ENCODE results near the gene DDB1.

DNA sequence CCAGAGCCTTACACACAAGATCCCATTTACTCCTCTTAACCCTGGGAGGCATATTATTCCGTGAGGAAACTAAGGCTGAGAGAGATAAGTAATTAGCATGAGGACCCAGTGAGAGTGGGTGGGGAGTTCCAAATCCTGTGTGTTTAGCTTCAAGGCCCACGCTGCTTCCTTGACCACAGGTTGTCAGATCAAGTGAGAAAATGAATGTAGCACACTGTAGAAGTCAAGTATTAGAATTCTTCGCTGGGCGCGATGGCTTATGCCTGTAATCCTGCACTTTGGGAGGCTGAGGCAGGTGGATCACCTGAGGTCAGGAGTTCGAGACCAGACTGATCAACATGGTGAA, 25.0 kb upstream of the DDB1 start:
- TF ChIP-seq RCOR1 (conservative IDR thresholded peaks at IDR 0.05; ENCODE audit: low read depth, low read length) (no peak), ZBTB40 (IDR thresholded peaks at IDR 0.05; ENCODE audit: borderline replicate concordance) (no peak), TAF1 (IDR thresholded peaks at IDR 0.05; ENCODE audit: borderline replicate concordance, low read depth, low read length) (no peak), MYC (IDR thresholded peaks at IDR 0.05; ENCODE audit: insufficient read depth, insufficient read length, insufficient replicate concordance, low read length, severe bottlenecking) (no peak), BMI1 (IDR thresholded peaks at IDR 0.05; ENCODE audit: borderline replicate concordance) (no peak)
- TF ChIP-seq, protein P1, sequence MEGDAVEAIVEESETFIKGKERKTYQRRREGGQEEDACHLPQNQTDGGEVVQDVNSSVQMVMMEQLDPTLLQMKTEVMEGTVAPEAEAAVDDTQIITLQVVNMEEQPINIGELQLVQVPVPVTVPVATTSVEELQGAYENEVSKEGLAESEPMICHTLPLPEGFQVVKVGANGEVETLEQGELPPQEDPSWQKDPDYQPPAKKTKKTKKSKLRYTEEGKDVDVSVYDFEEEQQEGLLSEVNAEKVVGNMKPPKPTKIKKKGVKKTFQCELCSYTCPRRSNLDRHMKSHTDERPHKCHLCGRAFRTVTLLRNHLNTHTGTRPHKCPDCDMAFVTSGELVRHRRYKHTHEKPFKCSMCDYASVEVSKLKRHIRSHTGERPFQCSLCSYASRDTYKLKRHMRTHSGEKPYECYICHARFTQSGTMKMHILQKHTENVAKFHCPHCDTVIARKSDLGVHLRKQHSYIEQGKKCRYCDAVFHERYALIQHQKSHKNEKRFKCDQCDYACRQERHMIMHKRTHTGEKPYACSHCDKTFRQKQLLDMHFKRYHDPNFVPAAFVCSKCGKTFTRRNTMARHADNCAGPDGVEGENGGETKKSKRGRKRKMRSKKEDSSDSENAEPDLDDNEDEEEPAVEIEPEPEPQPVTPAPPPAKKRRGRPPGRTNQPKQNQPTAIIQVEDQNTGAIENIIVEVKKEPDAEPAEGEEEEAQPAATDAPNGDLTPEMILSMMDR (IDR thresholded peaks at IDR 0.05 in 2 of 3, conservative IDR thresholded peaks at IDR 0.05 in 1 of 3; ENCODE audit: control insufficient read depth in 2 of 3, extremely low read depth in 1 of 3, insufficient read depth in 1 of 3, low read depth in 3 of 3, low read length in 3 of 3) = no peak

All from GM12878 (cell line).